Occipital lobe (tissue), 2 donors: ENCODE results near the gene DHDH. TPM values are rescaled to one million over a fixed set of nuclear protein-coding genes. Genes with fewer than 3 reads are reported as not detected.

Experiments
- DNase-seq: peaks from one replicate; lab custom pipeline; 2025; lab: John Stamatoyannopoulos, UW
- total RNA-seq: library from RNA; depleted of rRNA; stranded (reverse); fragments of >200 nt; gene quantifications from one replicate; pipeline ENCODE4 v1.2.3, GENCODE V29; 2014

DHDH gene
- total RNA-seq, 1 donor from 2014 or later = not detected

DNA sequence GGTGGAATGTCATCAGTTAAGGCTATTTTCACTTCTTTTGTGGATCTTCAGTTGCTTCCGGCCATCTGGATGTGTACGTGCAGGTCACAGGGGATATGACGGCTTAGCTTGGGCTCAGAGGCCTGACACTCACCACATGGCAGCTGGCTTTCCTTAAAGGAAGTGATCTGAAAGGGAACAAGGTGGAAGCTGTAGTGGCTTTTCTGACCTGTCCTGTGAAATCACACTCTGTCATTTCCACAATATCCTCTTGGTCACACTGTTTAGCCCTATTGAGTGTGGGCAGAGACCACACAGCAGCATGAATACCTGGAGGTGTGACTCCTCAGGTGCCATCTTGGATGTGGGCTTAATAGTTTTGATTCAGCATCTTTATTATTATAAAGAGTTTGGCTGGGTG is 16.7 kb downstream of the DHDH start:
- no peak for DNase-seq

DNA sequence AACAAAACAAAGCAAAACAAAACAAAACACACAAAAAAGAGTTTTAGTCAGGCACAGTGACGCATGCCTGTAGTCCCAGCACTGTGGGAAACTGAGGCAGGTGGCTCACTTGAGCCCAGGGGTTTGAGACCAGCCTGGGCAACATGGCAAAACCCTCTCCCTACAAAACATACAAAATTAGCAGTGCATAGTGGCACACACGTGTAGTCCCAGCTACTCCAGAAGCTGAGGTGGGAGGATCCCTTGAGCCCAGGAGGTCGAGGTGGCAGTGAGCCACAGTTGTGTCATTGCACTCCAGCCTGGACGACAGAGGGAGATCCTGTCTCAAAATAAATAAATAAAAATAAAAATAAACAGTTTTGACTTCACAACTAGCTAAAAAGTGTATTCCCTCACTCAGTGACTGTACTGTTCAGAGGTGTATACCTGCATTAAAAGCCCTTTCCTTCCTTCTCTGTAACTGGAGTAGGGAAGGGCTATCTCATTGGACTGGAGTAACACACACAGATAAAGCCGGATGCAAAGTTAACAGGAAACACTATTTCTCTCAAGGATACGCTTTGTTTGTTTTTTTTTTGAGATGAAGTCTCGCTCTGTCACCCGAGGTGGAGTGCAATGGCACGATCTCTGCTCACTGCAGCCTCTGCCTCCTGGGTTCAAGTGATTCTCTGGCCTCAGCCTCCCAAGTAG is 17.5 kb downstream of the DHDH start:
- no peak for DNase-seq

DNA sequence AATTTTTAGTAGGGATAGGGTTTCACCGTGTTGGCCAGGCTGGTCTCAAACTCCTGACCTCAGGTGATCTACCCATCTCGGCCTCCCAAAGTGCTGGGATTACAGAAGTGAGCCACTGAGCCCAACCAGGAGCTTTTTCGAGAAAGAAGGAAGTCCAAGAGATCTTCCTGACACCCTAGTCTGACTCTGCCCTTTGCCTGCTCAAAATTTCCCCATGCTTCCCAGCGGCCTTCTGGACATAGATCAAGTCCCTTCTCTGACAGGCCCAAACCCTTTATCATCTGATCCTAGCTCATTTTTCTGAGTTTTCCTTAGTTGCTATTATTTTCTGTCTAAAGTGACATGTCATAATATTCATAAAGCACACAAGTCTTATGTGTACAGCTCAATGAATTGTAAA is 19.6 kb downstream of the DHDH start:
- no peak for DNase-seq

- DNase-seq = no peak
Measured at GRCh38 chr19:48953990-48954594, 20.6 kb downstream of the DHDH start.

- DNase-seq = peak; percentile 91
Measured at GRCh38 chr19:48954595-48955307, 21.3 kb downstream of the DHDH start, which contains the start of gene BAX. TSS of gene BAX (plus strand) at chr19:48954875. CDS start at chr19:48954929, 54 bp downstream.

DNA sequence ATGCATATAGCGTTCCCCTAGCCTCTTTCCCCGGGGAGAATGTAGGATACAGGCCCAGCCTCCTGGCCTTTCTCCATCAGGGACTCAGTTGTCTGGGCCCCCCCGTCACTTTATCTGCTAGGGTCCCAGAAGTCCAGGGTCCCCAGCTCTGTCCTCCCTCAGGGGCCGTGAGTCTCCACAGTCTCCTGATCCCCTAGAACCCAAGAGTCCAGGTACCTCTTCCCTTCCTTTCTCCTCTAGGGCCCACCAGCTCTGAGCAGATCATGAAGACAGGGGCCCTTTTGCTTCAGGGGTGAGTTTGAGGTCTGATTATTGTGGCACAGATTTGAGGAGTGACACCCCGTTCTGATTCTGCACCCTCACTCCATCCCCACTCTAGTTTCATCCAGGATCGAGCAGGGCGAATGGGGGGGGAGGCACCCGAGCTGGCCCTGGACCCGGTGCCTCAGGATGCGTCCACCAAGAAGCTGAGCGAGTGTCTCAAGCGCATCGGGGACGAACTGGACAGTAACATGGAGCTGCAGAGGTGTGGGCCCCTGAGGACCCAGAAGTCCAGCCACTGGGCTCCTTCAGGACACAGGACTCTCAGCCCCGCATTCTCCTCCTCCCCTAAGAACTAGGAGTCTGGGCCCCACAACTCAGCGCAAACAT is 21.9 kb downstream of the DHDH start:
- no peak for DNase-seq

- no peak for DNase-seq
Measured at GRCh38 chr19:48958006-48958405, 24.5 kb downstream of the DHDH start.

- no peak for DNase-seq
Measured at GRCh38 chr19:48959341-48960239, 26.1 kb downstream of the DHDH start.

GRCh38 chr19:48961051-48961649 is 27.7 kb downstream of the DHDH start:
- DNase-seq = no peak

GRCh38 chr19:48961673-48962028 is 28.2 kb downstream of the DHDH start:
- no peak for DNase-seq

- DNase-seq = no peak
Measured at GRCh38 chr19:48962029-48962848, 28.7 kb downstream of the DHDH start.

DNA sequence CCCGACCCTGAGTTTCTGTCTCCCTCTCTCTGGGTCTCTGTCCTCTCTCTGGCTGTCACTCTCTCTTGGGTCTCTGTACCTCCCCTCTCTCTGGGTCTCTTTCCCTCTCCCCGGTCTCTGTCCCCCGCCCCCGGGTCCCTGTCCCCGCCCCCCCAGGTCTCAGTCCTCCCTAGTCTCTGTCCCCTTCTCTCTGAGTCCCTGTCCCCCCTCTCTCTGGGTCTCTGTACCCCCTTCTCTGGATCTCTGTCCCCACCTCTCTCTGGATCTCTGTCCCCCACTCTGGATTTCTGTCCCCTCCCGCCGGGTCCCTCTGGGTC is 29.3 kb downstream of the DHDH start:
- no peak for DNase-seq

- DNase-seq = peak; percentile 60
Measured at GRCh38 chr19:48963371-48964204, 30.1 kb downstream of the DHDH start.

DNA sequence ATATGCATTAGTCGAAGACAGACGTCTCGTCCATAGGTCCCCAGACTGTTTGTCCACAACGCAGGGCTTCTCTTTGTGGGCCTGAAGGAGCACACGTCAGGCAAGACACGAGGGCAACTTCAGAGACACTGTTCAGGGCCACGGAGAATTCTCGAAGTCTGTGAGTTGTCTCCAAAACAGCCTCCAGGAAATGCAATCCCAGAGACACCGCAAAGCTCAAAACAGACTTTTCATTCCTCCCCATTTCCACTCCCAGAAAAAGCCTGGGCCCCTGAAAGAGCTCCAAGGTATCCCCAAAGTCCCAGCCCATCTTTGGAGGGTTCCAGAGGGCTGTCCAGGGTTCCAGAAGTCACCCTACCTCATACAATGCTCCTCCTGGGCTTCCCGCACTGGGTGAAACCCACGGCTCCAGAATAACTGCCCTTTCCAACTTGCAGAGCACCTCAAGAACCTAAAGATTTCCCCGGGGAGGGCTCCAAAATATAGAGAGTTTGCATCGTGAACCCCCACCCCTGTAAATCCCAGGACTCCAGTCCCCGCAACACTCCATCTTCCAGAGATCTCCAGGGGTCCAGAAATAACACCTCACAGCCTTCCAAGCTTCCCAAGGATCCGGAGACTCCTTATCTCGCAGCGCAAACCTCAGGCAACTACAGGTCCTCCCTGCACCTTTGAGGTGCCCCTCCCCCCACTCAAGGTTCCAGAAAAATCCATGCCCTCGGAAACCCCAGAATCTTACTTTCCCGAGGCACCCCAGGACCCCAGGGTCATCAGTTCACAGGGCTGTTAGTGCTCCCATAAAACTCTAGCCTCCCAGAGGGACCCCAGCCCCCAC is 30.9 kb downstream of the DHDH start:
- no peak for DNase-seq

DNA sequence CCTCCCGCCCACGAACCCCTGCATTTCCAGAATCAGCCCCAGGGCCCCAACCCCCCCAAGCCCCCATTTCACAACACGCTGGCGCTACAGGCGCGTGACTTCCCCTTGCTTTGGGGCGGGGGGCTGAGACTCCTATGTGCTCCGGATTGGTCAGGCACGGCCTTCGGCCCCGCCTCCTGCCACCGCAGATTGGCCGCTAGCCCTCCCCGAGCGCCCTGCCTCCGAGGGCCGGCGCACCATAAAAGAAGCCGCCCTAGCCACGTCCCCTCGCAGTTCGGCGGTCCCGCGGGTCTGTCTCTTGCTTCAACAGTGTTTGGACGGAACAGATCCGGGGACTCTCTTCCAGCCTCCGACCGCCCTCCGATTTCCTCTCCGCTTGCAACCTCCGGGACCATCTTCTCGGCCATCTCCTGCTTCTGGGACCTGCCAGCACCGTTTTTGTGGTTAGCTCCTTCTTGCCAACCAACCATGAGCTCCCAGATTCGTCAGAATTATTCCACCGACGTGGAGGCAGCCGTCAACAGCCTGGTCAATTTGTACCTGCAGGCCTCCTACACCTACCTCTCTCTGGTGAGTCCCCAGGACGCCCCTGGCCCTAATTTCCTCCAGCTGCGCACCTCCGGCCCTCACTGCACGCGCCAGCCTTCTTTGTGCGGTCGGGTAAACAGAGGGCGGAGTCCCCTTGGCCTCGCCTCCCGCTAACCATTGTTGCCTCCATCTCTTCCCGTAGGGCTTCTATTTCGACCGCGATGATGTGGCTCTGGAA is 31.7 kb downstream of the DHDH start, which contains the start of gene FTL:
FTL (plus strand) TSS at position 270 of the 766 bp plus-strand sequence; CDS start at position 469, 199 bp downstream.
- peak; percentile 98 for DNase-seq

- DNase-seq = peak; percentile 84
Measured at GRCh38 chr19:48965806-48966540, 32.5 kb downstream of the DHDH start.
